ENCODE measurements around the gene CCM2.

CCM2 gene

GRCh38 chr7:44969701-44970522 lies 30.1 kb upstream of the CCM2 start:
- no peak for DNase-seq

- no peak for DNase-seq
Measured at GRCh38 chr7:44970523-44971051, 29.4 kb upstream of the CCM2 start.

GRCh38 chr7:44971188-44971901 lies 28.7 kb upstream of the CCM2 start:
- no peak for DNase-seq

GRCh38 chr7:44971902-44972441 lies 28.0 kb upstream of the CCM2 start:
- DNase-seq, result no peak

- DNase-seq, result no peak
Measured at GRCh38 chr7:44972562-44972961, 27.4 kb upstream of the CCM2 start.

GRCh38 chr7:44973610-44974401 lies 26.2 kb upstream of the CCM2 start:
- DNase-seq, result no peak

- DNase-seq, result no peak
Measured at GRCh38 chr7:44974549-44974948, 25.5 kb upstream of the CCM2 start.

GRCh38 chr7:44975331-44976039 lies 24.5 kb upstream of the CCM2 start:
- no peak for DNase-seq

GRCh38 chr7:44976040-44976745 lies 23.8 kb upstream of the CCM2 start:
- no peak for DNase-seq

- no peak for DNase-seq
Measured at GRCh38 chr7:44976746-44977196, 23.2 kb upstream of the CCM2 start.

- no peak for DNase-seq
Measured at GRCh38 chr7:44977304-44977958, 22.6 kb upstream of the CCM2 start.

- no peak for DNase-seq
Measured at GRCh38 chr7:44977959-44978335, 22.1 kb upstream of the CCM2 start.

GRCh38 chr7:44978511-44979366 lies 21.3 kb upstream of the CCM2 start, which contains the start of gene MYO1G:
Gene MYO1G, minus strand, starts transcription at chr7:44979015. Its CDS starts 54 bp downstream, at chr7:44978961.
- DNase-seq, result no peak

- no peak for DNase-seq
Measured at GRCh38 chr7:44979481-44980392, 20.3 kb upstream of the CCM2 start.

- DNase-seq, result no peak
Measured at GRCh38 chr7:44980393-44981034, 19.5 kb upstream of the CCM2 start.

GRCh38 chr7:44981035-44981706 lies 18.8 kb upstream of the CCM2 start:
- no peak for DNase-seq

- no peak for DNase-seq
Measured at GRCh38 chr7:44982535-44982923, 17.5 kb upstream of the CCM2 start.

GRCh38 chr7:44982970-44983369 lies 17.0 kb upstream of the CCM2 start:
- DNase-seq, result no peak

Measured in midbrain (tissue), 1 donor.